ENCODE data around the gene MED23.

The MED23 gene

GRCh38 chr6:131640576-131640975 is 12.5 kb upstream of the MED23 start:
- DNase-seq (ENCODE audit: low read depth in 2 of 2, low spot score in 1 of 2) = no peak

GRCh38 chr6:131640100-131640499 is 12.1 kb upstream of the MED23 start:
- DNase-seq (ENCODE audit: low read depth in 2 of 2, low spot score in 1 of 2) = no peak

GRCh38 chr6:131638013-131638412 is 10.0 kb upstream of the MED23 start:
- no peak for DNase-seq (ENCODE audit: low read depth in 2 of 2, low spot score in 1 of 2)

- no peak for DNase-seq (ENCODE audit: low read depth in 2 of 2, low spot score in 1 of 2)
These were observed 9.1 kb upstream of the MED23 start, which contains the start of gene ENPP3 for GRCh38 chr6:131636880-131637792. TSS of gene ENPP3 (plus strand) at chr6:131637302. CDS start at chr6:131637385, 83 bp downstream.

GRCh38 chr6:131635384-131636340 is 7.6 kb upstream of the MED23 start:
- DNase-seq (ENCODE audit: low read depth in 2 of 2, low spot score in 1 of 2) = no peak

GRCh38 chr6:131631625-131632289 is 3.7 kb upstream of the MED23 start:
- DNase-seq (ENCODE audit: low read depth in 2 of 2, low spot score in 1 of 2) = no peak

- DNase-seq (ENCODE audit: low read depth in 2 of 2, low spot score in 1 of 2) = no peak
These were observed 1.6 kb upstream of the MED23 start for GRCh38 chr6:131629651-131630050.

GRCh38 chr6:131628726-131629125 is 684 bp upstream of the MED23 start:
- DNase-seq (ENCODE audit: low read depth in 2 of 2, low spot score in 1 of 2) = no peak

- no peak for DNase-seq (ENCODE audit: low read depth in 2 of 2, low spot score in 1 of 2)
These were observed 12.8 kb downstream of the MED23 start for GRCh38 chr6:131615275-131615674.

- no peak for DNase-seq (ENCODE audit: low read depth in 2 of 2, low spot score in 1 of 2)
These were observed 14.6 kb downstream of the MED23 start for GRCh38 chr6:131613296-131613925.

- DNase-seq (ENCODE audit: low read depth in 2 of 2, low spot score in 1 of 2) = no peak
These were observed 25.2 kb downstream of the MED23 start for GRCh38 chr6:131602781-131603312.

GRCh38 chr6:131600716-131601115 is 27.3 kb downstream of the MED23 start:
- no peak for DNase-seq (ENCODE audit: low read depth in 2 of 2, low spot score in 1 of 2)

GRCh38 chr6:131597446-131597845 is 30.6 kb downstream of the MED23 start:
- no peak for DNase-seq (ENCODE audit: low read depth in 2 of 2, low spot score in 1 of 2)

- DNase-seq (ENCODE audit: low read depth in 2 of 2, low spot score in 1 of 2) = no peak
These were observed 34.0 kb downstream of the MED23 start for GRCh38 chr6:131594074-131594473.

- DNase-seq (ENCODE audit: low read depth in 2 of 2, low spot score in 1 of 2) = no peak
These were observed 35.1 kb downstream of the MED23 start for GRCh38 chr6:131592935-131593334.

GRCh38 chr6:131588643-131589042 is 39.4 kb downstream of the MED23 start:
- no peak for DNase-seq (ENCODE audit: low read depth in 2 of 2, low spot score in 1 of 2)

GRCh38 chr6:131587909-131588308 is 40.1 kb downstream of the MED23 start:
- DNase-seq (ENCODE audit: low read depth in 2 of 2, low spot score in 1 of 2) = no peak

- no peak for DNase-seq (ENCODE audit: low read depth in 2 of 2, low spot score in 1 of 2)
These were observed 41.5 kb downstream of the MED23 start for GRCh38 chr6:131586543-131586942.

- DNase-seq (ENCODE audit: low read depth in 2 of 2, low spot score in 1 of 2) = no peak
These were observed 46.5 kb downstream of the MED23 start for GRCh38 chr6:131581523-131581922.

GRCh38 chr6:131575834-131576478 is 52.1 kb downstream of the MED23 start:
- no peak for DNase-seq (ENCODE audit: low read depth in 2 of 2, low spot score in 1 of 2)

All from stimulated activated CD8-positive, alpha-beta memory T cell treated with anti-CD3 and anti-CD28 coated beads, Interleukin-4, amount 100 ng/mL, for 4 hours (primary cell).